Left renal pelvis (tissue), 4 donors: ENCODE results near the gene ARHGEF3. TPM values are rescaled to one million over a fixed set of nuclear protein-coding genes. Genes with fewer than 3 reads are reported as not detected.

Source experiments
- DNase-seq, 4 donors: peaks; one replicate each; pipeline ENCODE4 v3.0.0-alpha.2; 2013; ENCODE audit warnings: low read depth in 4 of 4, low spot score in 3 of 4
- polyA plus RNA-seq, 4 donors: library from polyadenylated mRNA; unstranded; fragments of 120-200 nt; gene quantifications; one replicate each; pipeline ENCODE4 v1.2.1, GENCODE V29; 2013; ENCODE audit not compliant: insufficient read length in 4 of 4

The ARHGEF3 gene
- polyA plus RNA-seq, 4 donors, result 20.5 to 86.1 (median 78.7) TPM

DNA sequence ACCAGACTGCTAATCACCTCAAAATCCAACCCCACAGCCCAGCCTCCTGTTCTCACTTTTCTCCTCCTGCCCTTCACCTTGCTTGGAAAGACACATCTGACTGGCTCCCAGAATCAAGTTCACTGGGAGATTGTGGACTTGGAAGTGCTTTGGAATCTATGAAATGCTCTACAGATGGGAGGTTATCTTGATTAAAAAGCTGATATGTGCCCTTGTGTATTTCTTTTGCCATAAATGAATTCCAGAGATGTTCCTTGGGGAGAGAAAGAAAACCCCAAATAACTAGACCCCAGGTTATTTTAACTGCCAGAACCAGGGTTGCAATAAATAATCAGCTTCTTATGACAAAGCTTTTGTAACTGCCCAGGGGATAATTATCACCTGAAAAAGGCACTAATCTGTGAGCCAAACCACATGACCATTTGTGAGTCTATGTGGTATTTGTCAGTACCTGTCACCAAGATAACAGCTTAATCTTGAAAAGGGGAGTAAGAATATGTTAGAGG is 21.7 kb upstream of the ARHGEF3 start:
- DNase-seq, result no peak

DNA sequence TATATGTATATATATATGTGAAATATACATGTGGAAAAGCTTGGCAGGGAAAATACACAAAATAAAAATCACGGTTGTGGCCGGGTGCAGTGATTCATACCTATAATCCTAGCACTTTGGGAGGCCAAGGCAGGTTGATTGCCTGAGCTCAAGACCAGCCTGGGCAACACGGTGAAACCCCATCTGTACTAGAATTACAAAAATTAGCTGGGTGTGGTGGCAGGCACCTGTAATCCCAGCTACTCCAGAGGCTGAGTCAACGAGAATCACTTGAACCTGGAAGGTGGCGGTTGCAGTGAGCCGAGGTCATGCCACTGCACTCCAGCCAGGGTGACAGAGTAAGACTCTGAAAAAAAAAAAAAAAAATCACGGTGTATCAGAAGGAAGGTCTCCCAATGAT is 20.8 kb upstream of the ARHGEF3 start:
- DNase-seq, result no peak

DNA sequence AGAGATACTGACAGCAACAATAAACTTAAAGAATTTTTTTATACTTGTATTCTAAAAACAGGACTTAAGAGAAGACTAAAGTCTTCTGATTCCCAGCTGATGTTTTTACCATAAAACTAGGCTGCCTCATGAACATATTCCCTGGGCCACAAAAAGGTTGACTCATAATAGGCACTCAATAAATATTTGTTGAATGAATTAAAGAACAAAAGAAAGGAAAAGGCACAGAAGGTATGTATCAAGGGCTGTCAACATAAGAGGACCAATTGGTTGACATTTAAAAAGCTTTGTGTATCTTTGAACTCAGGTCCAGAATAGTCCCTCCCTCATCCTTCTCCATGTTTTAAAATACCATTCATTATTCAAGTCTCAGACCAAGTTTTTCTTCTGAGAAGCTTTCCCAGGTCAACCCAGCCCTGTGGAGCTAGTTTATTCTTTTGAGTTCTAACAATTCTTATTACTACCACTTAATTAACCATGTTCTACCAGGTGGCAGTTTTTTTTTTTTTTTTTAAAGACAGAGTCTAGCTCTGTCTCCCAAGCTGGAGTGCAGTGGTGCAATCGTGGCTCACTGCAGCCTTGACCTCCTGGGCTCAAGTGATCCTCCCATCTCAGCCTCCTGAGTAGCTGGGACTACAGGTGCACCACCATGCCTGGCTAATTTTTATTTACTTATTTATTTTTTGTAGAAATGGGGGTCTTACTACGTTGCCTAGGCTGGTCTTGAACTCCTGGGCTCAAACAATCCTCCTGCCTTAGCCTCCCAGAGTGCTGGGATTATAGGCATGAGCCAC is 17.5 kb upstream of the ARHGEF3 start:
- DNase-seq, result no peak

DNA sequence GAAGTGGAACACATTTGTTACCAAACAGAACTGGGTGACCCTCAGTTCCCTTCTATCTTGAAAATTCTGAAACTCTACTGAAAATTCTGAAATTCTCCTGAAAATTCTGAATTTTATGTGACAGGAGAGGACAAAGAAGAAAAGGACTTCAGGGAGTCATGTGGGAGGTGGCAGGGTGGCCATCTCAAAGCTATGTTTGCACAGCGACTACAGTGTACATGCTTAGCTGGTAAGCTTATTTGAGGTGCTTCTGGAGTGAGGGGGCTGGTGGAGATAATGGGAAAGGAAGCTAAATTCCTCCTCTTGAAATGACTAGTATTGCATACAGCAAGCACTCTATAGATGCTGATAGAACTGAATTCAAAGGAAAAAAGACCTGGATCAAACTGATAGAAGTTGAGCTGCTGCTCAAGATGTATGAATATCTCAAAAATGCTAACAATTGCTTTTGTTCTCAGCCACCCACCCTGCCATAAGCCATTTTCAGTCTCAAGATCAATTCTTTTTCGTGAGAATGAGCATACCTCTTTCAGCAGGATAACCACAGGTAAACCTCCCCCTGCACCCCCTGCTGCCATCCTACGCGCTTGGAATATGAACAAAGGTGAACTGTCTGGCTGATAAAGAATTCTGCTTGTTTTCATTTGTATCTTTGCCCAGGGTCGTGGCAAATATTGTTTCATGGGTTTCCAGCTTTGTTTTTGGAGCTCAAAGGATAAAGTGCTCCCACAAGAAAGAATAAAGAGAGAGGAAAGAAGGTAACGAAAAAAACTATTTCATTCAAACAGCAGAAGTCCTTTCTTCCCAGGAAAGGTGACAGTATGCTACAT is 16.6 kb upstream of the ARHGEF3 start:
- no peak for DNase-seq

DNA sequence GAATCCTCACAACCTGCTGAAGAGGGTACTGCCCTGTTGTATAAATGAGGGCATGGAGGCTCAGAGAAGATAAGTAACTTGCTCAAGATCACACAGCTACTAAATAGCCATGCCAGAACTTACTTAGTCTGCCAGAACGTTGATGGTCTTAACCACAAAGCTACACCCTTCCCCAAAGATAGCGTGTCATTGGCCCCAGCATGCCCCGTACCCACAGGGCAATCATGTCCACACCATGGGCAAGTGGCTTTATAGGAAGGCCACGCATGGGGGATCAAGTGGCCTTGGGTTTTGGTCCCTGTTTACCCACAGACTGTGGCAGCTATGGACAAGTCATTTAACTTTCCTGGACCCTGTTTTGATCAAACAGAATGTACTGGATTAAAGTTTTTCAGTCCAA is 15.9 kb upstream of the ARHGEF3 start:
- DNase-seq, result no peak

DNA sequence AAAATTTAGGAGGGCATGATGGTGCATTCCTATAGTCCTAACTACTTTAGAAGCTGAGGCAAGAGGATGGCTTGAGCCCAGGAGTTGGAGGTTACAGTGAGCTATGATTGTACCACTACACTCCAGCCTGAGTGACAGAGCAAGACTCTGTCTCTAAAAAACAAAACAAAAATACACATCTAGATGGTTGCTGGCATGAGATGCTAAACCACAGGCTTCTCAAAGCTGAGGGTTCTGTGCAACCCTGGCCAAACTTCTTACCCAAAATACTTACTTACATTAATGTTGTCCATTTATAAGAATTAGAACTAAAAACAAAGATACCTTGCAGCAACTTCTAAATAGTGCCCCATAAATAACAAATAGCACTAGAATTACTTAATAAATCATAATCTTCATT is 14.3 kb upstream of the ARHGEF3 start:
- DNase-seq, result no peak

DNA sequence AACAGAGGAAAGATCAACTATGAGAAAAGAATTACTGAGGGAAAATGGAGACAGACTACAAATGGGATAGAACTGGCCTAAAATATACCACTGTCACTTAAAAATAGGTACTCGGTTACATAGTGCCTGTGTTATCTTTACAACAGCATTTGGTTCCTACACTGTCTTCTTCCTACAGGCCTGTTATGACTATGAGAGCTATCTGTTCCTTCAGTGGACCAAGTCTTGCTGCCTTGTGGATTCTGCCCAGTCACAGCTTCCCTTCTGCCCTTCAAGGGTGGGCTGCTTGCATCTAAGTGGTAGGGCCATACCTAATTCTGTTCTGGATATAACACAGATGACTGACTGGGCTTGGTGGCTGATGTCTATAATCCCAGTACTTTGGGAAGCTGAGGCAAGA is 13.8 kb upstream of the ARHGEF3 start:
- DNase-seq, result no peak

DNA sequence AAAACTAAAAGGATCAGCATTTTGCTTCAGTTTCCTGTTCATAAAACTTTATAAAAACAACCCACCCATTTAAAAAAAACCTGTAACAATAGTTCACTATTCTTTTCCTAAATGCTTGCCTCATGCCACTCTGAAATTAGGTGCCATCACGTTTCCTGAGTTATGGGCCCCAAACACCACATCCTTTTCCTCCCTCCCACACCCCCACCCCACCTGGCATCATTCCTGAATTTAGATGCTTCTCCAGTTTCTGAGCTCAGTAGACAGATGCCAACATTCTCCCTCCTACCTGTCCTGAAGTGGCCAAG is 11.9 kb upstream of the ARHGEF3 start:
- DNase-seq, result no peak

DNA sequence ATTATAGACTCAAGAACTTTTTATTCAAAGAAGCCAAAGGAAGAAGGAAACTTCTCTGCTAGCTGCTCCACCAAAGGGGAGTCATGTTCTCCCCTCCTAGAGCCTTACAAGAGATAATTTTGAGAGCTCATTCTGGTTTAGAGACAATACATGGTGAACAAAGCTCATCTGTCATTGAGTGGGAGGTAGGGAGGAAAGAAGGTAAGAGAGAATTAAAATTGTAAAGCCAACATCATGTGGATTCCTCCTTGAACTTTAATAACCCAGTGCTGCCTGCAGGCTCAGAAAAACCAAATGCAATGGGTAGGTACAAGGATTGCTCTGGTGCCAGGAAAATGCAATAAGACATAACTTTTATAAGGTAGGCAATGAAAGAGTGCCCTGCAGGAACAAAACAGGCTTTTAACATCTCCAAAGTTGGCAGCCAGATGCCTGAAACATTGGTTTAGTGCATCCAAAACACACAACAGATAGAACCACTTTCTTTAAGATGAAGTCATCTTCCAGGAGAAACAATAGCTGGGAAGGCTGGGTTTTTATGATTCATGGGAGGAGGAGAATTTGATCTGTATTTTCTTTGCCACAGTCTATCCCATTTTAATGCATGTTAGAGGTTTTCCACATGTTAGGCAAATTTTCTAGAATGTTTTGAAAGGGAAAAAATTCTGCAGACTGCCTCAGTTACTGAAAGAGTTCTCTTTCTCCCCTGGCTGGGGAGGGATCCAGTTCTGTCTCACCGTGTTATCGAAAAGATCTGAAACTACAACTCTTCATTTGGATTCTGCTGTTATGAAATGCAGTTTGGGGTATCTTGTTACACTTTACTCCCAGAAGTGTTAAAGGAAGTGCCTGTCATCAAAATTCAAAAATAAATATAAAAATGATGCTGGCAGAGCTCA is 11.3 kb upstream of the ARHGEF3 start:
- no peak for DNase-seq

DNA sequence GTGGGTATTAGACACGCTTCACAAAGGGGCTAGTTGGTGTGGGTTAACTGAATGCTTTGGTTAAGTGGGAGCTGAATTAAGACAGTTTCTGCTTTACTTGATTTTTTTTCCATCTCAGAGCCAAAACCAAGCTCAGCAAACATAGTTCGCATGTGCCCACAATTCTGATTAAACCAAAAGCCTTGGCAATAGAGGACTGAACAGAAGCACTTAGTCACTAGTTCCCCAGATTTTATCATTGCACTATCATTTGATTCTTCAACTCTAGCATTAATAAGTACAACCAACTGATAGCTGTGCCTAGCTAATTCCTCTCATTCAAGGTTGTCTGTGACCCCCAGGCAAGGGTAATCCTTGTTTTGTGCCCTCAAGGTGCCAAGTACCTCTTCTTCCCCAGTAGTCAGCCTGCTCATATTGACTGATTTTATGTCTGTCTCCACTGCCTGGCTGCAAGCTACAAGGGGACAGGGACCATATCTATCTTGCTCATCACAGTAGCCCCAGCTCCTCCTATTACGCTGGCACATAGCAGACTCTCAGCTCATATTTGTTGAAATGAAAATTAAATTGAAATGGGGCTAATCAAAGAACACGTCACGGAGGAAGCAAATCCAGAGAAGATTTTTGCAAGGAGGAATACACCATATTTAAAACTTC is 9.9 kb upstream of the ARHGEF3 start:
- DNase-seq, result no peak

DNA sequence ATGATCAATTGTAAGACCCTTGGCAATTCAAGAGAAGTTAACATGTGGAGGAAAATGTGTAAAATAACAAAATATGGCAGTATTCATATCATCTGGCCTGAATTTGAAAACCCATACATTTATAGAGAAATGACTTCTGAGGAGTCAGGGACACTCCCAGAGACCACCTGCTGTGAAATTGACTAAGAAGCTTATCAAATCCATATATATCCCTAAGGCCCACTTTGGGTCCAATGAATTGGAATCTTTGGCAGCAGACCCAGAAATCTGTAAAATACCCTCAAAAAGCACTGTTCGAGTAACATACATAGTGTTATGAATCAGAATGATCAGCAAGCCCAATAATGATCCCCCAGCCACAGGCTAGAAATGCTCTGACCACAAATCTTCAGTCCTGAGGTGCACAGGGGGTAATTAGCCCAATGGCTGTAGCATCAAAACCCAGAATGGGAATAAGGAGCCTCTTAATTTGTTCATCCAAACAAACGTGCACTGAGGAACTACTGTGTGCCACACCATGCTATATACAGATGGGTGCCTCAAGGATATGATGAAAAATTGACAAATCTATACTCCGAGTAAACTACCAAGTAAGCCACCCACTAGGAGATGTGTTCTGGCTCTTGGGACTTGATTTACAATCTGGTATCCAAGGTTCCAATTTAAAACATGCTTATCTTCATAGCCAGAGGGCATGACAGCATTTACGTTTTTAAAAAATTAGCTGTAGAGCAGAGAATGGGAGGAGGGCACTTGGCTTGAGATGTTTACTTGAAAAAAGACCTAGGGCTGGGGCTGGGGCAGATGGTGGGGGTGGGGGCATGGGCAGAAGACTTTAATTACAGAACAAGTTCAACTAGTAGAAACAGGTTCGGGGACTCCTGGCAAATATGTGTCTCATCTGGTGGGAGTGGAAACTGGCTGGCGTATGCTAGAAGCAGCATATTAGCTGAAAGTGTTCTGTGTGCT is 9.1 kb upstream of the ARHGEF3 start:
- no peak for DNase-seq

DNA sequence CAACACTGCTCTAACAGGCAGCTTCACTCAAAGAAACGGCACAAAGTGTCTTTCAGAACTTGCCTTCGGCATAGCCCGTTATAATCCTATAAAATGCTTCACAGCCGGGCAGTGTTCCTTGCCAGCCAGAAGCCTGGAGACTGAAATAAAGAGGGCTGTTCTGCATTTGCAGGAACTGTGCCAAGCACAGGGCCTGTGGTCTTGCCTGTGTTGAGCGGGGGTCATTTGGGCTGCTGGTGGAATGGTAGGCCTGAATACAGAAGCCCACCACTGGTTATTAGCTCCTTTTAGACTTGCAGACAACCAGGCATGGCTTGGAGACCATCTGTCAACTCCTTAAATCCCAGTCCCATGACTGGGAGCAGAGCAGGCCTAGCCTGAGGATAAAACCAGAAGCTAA is 4.7 kb upstream of the ARHGEF3 start:
- no peak for DNase-seq

DNA sequence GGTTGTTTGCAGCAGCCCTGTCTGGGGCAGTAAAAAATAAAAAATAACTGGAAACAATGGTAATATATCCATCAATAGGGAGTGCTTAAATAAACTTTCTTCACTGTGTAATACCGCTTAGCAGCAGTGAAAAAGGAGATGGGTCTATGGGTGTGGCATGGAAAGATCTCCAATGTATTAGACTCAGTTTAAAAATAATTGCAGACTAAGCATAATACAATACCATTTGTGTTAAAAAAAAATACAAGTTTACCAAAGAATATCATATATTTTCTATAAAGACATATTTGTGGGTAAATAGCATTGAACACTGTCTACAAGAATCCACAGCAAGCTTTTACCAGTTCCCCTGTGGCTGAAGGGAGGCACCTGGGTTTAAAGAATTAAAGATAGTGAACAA is 1.0 kb upstream of the ARHGEF3 start:
- DNase-seq, result no peak

DNA sequence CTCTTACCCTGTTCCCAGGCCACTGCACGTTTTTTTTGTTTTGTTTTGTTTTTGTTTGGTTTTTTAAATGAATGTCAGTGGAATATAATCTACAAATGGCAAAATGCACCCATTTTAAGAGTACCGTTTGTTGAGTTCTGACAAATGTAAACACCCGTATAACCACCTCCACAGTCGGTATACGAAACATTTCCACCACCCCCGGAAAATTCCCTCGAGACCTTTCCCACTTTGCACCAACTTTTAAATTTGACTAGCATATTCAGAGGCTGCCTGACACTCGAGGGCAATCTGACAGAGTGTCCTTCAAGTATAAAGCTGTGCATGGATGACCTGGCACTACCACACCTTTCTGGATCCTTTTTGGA is 613 bp upstream of the ARHGEF3 start:
- DNase-seq, result no peak

DNA sequence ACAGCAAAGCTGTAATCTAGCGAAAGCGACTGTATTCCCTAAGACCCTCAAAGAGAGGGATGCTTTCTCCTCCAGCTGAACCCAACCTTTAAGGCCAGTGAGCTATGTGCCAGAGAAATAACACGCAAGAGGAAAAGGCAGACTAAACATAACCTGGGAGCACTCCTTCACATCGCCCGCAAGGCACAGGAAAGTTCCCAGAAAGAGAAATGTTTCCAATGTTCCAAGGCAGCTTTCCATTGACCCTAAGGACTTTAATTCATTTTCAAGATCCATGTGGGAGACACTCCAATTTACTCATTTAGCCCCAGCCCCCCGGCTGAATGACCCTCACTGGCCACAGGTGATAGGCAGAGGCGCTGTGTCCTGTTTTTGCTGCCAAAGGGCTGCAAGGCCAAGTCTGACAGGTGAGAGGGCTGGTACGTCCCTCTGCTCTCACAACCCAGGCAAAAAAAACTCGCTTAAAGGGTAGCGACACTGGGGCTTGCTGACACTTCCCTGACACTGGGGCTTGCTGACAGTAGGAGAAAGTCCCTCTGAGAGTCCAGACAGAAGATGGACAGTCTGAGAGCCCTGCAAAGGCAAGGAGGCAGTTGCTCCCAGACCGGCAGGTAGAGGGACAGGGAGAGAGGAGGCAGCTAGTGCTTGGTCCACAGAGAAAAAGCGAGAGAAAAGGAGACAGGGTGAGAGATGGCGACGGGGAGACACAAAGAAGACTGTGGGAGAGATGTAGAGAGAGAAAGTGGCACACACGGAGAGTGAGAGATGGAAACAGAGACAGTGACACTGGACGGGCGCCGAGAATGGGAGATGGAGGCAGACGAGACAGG is 702 bp downstream of the ARHGEF3 start:
- no peak for DNase-seq

DNA sequence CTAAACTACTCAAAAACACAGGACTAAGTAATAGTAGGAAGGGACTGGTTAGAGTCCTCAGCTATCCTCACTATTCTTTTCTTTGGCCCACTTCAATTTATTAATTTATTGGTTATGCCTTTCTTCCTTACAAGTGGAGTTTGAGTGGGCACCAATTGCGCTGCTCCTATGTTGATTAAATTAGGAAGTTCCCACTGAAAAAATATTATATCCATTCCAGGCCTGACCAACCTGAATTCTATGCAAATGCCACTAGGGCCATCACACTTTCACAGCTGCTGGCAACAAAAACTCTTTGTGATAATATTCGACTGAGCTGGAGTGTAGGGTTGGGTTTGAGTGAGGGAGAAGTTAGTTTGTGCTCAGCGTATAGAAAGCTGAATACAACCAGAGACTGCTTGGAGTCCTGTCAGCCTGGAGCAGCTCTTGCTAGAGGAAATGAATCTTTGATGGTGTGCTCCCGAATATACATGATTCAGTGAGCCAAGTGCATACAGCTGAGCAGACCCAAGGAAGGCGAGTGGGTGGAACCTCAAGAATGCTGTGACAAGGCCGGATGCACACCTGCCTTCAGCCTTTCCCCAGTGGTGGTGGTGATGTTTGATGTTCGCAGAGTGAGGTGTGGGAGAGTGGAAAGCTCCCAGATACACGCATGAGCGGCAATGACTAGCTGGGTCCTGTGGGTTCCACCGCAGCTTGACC is 1.5 kb downstream of the ARHGEF3 start:
- DNase-seq, result no peak

DNA sequence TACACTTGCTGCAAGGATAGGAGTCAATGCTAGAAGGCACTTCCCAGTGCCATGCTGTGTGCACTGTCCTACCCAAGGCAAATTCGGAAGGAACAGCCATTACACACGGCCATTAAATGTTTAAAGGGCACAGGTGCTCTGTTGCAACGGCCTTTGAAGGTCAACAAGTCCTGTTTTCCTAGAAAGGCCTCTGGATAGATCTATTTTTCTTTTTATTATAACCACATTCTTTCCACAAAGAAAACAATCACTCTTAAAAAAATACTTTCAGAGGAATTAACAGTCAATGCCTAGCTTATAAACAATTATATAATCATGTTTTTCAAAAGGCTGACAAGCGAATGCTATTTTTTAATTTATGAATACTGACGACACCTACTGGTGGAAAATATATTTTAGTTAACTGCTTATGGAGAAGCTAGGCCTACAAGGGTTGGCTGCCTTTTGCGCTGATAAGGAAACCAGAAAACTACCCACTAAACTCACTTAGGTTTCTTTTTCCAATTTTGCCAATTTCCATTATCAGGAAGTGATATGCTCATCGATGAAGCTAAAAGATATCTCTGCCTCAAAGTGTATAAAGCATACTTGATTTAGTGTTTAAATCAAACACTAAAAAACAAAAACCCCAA is 2.4 kb downstream of the ARHGEF3 start:
- DNase-seq, result peak in 2 of 4 donors; percentile 57
